HG02981 (cell line): ENCODE measurements around the gene GGT5.
"Not testable (repeated sequence)": the region's sequence is repeated elsewhere in the genome, so short reads cannot be mapped to it uniquely, and the experiment has no call there.

Source experiments
- ATAC-seq: cut with Tn5 transposase; IDR thresholded peaks from one replicate; pipeline ENCODE4 v1.9.1; 2021; ENCODE audit warnings: mild to moderate bottlenecking, moderate library complexity; ENCODE audit not compliant: unreplicated experiment

Gene GGT5

DNA sequence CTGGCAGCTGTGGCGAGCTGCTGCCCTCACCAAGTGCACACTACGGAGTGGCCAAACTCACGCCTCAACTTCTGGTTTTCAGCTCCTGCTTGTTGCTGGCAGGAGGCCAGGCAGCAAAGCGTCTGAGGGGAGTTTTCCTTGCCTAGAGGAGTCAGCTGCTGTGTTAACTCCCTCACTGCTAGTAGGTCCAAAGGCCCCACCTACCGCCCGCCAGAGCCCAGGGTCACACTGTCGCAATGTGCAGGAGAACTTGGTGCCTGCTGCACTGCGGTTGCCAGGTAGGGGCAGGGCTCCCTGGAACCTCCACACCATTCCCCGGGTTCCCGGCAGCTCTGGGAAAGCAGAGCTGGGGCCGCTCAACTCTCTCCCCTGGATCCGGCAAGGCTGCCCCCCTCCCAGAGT, at the start of gene GGT5:
TSS of gene GGT5 (minus strand) at position 53 of the 402 bp plus-strand sequence. CDS start 357 bp downstream, outside the sequence.
- ATAC-seq = not testable (repeated sequence)

DNA sequence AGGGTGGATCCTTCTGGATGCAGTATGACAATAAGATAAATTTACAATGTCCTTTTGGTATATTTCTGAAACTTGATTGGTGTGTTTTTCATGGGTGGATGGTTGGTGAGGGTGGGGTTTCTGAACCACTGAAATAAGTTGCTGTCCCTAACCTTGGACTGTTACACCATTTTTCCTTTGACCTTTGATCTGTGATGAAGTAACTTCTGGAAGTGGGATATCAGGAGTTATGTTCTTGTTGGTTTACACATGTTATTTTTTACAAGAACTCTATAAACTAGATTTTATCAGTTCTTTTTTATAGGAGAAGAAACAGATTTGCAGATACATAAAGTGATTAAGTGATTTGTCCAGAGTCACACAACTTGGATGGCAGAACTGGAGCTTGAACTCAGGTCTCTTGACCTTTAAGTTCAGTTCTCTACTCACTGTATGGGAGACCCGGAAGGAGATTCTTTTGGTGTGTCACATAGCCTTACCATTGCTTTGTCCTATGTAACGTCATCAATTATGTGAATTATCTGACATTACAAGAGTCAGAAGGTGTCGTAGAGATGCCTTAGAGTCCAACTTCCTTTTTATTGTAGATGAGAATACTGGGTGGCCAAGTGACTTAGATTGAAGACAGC, 47.4 kb upstream of the GGT5 start:
- not testable (repeated sequence) for ATAC-seq

GRCh38 chr22:24291515-24292201, 46.8 kb upstream of the GGT5 start:
- ATAC-seq = no peak

DNA sequence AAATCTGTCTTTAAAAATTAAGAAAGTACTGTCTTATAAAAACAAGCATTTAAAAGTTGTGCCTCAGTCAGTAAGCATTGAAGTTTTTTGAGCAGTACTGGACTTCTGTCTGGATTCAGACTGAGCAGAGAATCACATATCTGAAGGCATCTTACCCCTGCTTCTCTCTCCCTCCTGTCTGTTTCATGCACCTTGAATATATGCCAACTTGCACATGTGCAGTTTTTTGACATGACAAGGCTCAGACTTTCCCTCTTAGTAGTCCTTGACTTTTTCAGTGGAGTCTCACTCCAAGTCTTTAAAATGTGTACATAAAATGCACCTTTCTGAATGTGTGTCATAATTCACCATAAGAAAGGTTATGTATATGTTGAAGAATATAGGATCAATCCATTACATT, 45.6 kb upstream of the GGT5 start:
- no peak for ATAC-seq

GRCh38 chr22:24289741-24290163, 44.9 kb upstream of the GGT5 start:
- ATAC-seq = no peak

GRCh38 chr22:24289114-24289513, 44.2 kb upstream of the GGT5 start:
- ATAC-seq = no peak

DNA sequence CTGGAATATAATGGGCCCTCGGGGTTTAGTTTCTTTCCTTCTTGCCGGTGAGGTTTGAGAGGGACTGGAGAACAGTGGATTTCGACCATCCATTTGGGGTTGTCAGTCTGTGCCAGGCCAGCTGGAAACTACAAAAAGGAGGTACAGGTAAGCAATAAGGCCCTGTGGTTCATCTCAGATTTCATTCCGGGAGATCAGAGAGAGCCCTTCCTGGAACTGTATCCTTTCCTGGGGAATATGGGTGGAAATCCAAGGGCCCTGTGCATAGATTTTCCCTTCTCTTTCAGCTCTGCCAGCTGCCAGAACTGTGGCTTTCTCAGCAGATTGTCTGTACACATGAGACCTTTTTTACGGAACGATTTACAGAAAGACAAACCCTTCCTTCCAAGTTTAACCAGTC, 42.9 kb upstream of the GGT5 start:
- ATAC-seq = not testable (repeated sequence)

GRCh38 chr22:24287212-24287611, 42.3 kb upstream of the GGT5 start:
- ATAC-seq = not testable (repeated sequence)

- ATAC-seq = no peak
These were observed 40.4 kb upstream of the GGT5 start for GRCh38 chr22:24285245-24285644.

DNA sequence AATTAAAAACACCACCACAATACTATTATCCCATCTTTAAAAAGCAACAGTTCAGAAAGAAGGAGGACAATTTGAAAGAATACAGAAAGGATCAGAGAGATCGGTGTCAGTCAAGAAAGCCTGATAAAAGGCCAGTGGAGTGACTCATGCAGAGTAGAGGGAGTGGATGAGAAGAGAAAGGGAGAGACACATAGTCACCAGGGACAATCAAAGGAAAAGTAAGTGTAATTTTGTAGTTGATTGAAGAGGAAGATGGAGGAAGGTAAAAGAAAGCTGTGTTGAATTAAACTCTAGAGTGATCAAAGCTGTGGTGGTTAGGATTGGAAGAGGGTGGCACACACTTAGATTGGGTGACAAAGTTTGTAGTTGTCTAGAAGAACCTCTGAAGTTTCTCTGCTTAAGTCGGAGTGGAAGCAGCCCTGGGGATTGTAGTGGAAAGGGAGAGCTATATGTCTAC, 39.9 kb upstream of the GGT5 start:
- ATAC-seq = no peak

DNA sequence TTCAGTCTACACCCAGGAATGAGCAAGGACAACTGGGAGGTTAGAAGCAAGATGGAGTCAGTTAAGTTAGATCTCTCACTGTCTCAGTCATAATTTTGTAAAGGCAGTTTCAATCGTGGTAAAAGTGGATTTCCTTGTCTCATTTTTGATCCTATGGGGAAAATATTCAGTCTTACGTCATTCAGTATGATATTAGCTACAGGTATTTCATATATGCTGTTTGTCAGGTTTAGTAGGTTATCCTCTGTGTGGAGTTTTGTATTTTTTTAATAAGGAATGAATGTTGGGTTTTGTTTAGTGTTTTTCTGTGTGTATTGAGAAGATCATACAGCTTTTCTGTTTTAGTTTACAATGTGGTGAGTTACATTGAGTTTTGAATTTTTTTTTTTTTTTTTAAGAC, 37.5 kb upstream of the GGT5 start:
- ATAC-seq = no peak

GRCh38 chr22:24280363-24280762, 35.5 kb upstream of the GGT5 start:
- ATAC-seq = not testable (repeated sequence)

GRCh38 chr22:24274696-24275405, 30.0 kb upstream of the GGT5 start:
- ATAC-seq = not testable (repeated sequence)

- not testable (repeated sequence) for ATAC-seq
These were observed 29.0 kb upstream of the GGT5 start for GRCh38 chr22:24273906-24274305.

- ATAC-seq = not testable (repeated sequence)
These were observed 28.1 kb upstream of the GGT5 start for GRCh38 chr22:24273031-24273430.

DNA sequence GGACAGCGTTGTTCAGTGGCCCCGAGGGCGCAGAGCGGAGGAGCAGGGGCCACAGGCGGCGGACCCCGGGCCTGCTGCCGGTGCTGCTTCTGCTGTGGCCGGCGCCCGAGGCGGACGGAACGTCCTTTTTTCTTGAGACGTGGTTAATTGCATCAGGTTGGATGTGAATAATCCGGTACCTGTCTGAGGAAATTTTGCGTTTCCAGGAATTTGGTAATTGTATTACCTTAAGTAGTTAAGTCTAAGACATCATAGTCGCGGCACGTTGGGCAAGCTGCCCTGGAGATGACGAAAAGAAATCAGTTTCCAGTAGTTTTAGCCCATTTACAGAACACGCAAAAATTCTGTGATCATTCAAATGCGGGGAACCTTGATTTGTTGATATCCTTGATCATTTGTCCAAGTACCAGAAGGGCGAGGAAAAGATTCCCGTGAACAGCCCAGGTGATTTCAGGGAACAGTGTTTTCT, 26.5 kb upstream of the GGT5 start:
- ATAC-seq = no peak

DNA sequence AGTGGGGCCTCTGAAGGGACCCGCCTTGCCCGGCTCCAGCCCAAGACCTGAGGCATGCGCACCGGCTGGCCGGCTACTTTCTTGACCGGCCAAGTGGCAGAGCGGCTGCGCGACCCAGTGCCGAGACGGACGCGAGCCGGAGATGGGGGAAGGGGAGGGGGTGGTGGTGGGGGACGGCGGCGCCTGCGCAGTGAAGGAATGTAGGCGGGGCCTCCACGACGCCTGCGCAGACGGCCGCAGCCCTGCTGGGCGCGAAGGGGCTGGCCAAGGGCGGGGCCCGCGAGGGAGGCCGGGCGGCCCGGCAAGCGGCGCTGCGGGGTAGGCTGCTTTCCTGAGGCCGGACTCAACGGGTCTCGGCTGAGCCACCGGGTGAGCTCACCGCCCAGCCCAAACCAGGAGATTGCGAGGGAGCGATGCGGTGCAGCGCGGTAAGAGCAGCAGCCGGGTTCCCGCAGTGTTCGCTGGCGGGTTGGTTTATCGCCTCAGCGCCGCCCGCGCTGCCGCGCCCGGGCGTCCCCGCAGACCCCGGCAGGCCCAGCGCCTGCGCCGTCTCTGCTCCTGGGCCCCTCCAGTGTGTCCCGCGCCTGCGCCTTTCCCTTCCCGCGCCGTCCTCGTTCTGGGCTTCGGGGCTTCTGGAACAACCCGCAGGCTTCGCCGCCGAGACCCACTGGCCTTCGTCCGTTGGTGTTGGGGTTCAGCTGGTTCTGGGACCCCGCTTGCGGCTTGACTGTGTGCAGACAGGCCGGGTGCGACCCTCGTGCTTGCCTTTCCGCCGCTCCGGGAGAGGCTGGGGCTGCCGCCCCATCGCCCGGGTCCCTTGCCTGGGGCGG, 25.9 kb upstream of the GGT5 start, which contains the start of gene SPECC1L:
TSS of gene SPECC1L (plus strand) at position 276 of the 830 bp plus-strand sequence. CDS start 31,401 bp downstream, outside the sequence.
- ATAC-seq = peak; percentile 88

GRCh38 chr22:24266495-24266894, 21.6 kb upstream of the GGT5 start:
- ATAC-seq = not testable (repeated sequence)

- ATAC-seq = no peak
These were observed 20.9 kb upstream of the GGT5 start for GRCh38 chr22:24265734-24266133.

DNA sequence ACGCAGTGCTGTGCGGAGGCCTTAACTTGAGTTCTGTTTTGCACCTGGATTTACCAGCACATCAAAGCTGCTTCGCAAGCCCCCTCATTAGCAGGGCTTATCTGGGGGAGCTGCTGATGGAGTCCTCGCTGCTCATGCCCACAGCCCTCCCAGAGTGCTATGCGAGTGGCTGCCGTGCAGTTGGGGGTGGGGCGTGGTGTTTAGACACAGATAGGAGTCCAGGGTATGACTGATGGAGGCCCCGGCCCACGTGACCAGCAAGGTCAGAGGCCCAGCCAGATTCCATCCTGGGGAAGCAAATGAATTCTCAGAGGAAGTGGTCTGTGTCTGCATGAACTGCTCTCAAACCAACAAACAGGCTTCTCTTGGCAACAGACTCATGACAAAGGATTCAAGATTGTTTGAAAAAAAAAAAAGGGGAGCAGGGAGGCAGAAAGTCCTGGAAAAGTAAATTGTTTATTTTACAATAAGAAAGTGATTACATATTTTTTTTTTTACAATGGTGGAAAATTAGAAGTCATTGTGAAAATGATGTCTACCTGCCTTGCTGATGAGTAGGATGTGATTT, 19.5 kb upstream of the GGT5 start:
- not testable (repeated sequence) for ATAC-seq
